ENCODE results near the gene TRIP6.

TRIP6 gene

GRCh38 chr7:100823140-100823525 is 44.1 kb upstream of the TRIP6 start:
- no peak overlapping the region for H3K27ac ChIP-seq
- no peaks in the 10 kb centered on the region for H3K9me3 ChIP-seq (ENCODE audit: severe bottlenecking)
- H3K4me3 ChIP-seq (ENCODE audit: low read depth, low read length) = no peak overlapping the region
- no peaks in the 10 kb centered on the region for H3K36me3 ChIP-seq
- no peak for TF ChIP-seq CTCF (IDR thresholded peaks at IDR 0.05; ENCODE audit: low read depth, low read length)
- no peak for DNase-seq
- peaks cover 50% of the 10 kb centered on the region for H3K27me3 ChIP-seq (ENCODE audit: insufficient read depth, low read depth, severe bottlenecking)

- Histone ChIP-seq H3K4me3 (ENCODE audit: low read depth, low read length) (no peak overlapping the region), H3K27ac (no peak overlapping the region), H3K36me3 (no peaks in the 10 kb centered on the region), H3K9me3 (ENCODE audit: severe bottlenecking) (no peaks in the 10 kb centered on the region), H3K27me3 (ENCODE audit: insufficient read depth, low read depth, severe bottlenecking) (peaks cover 54% of the 10 kb centered on the region)
- no peak for DNase-seq
- no peak for TF ChIP-seq CTCF (IDR thresholded peaks at IDR 0.05; ENCODE audit: low read depth, low read length)
These were observed 43.7 kb upstream of the TRIP6 start for GRCh38 chr7:100823534-100823933.

GRCh38 chr7:100824499-100825214 is 42.5 kb upstream of the TRIP6 start:
- no peak for TF ChIP-seq CTCF (IDR thresholded peaks at IDR 0.05; ENCODE audit: low read depth, low read length)
- DNase-seq = no peak
- H3K4me3 ChIP-seq (ENCODE audit: low read depth, low read length) = no peak overlapping the region
- H3K27me3 ChIP-seq (ENCODE audit: insufficient read depth, low read depth, severe bottlenecking) = peaks cover 65% of the 10 kb centered on the region
- no peak overlapping the region for H3K27ac ChIP-seq
- no peaks in the 10 kb centered on the region for H3K36me3 ChIP-seq
- no peaks in the 10 kb centered on the region for H3K9me3 ChIP-seq (ENCODE audit: severe bottlenecking)

DNA sequence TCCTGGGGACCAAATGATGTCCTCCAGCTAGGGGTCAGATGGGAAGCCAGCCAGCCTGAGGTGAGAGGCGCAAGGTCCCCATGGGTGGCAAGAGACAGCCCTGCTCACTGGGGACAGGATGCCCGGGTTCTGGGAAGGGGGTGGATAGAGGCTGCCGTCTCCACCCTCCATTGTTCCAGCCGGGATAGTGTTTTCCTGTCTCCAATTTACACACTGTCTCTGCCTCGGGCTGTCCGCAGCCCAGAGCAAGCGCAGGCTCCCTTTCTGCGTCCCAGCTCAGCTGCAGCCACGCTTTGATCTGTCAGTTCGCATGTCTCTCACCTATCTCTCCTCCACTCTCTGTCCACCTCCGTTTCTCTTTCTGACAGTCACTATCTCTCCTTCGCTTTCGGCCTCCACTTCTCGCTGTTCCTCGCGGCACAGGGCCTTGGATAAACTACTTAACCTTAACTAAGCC is 41.9 kb upstream of the TRIP6 start:
- no peak for DNase-seq
- TF ChIP-seq CTCF (IDR thresholded peaks at IDR 0.05; ENCODE audit: low read depth, low read length) = no peak

GRCh38 chr7:100825751-100826513 is 41.3 kb upstream of the TRIP6 start:
- DNase-seq = peak; percentile 24
- H3K4me3 ChIP-seq (ENCODE audit: low read depth, low read length) = no peak overlapping the region
- TF ChIP-seq CTCF (IDR thresholded peaks at IDR 0.05; ENCODE audit: low read depth, low read length) = peak; percentile 41
- no peak overlapping the region for H3K27ac ChIP-seq
- no peaks in the 10 kb centered on the region for H3K9me3 ChIP-seq (ENCODE audit: severe bottlenecking)
- peaks cover 72% of the 10 kb centered on the region for H3K27me3 ChIP-seq (ENCODE audit: insufficient read depth, low read depth, severe bottlenecking)
- H3K36me3 ChIP-seq = no peaks in the 10 kb centered on the region

More for the DNA sequence above, 41.9 kb upstream of the TRIP6 start:
- H3K4me3 ChIP-seq (ENCODE audit: low read depth, low read length) = no peak overlapping the region
- H3K36me3 ChIP-seq = no peaks in the 10 kb centered on the region
- H3K9me3 ChIP-seq (ENCODE audit: severe bottlenecking) = no peaks in the 10 kb centered on the region
- no peak overlapping the region for H3K27ac ChIP-seq
- peaks cover 71% of the 10 kb centered on the region for H3K27me3 ChIP-seq (ENCODE audit: insufficient read depth, low read depth, severe bottlenecking)
